ENCODE data around the gene ZBTB16.

The ZBTB16 gene

DNA sequence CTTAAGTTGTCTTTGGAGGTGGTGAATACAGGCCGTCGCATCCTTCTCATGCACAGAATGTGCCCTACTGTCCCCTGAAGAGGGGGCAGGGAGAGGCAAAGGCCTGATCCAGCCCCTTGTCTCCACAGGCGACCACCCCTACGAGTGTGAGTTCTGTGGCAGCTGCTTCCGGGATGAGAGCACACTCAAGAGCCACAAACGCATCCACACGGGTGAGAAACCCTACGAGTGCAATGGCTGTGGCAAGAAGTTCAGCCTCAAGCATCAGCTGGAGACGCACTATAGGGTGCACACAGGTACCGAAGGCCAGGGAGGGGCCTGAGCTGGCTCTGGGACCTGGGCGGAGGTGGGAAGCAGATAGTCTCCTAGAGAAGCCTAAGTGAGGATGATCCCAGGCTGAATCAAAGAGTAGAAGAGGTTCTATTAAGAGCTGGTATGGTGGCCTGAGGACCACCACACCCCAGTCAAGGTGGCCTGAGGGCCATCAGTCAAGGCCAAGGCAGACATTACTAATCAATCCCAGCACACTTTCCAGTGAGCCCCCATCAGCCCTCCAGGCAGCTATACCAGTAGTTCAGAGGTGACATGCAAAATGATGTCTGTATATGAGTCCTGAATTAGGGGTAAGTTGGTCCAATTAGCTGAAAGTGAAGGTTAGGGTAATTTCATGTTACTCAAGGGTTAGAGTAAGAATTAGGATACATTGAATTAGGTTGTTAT, 187.7 kb downstream of the ZBTB16 start:
- DNase-seq, result no peak

GRCh38 chr11:114250180-114250579, 190.7 kb downstream of the ZBTB16 start:
- DNase-seq, result no peak

GRCh38 chr11:114250993-114251814, 191.7 kb downstream of the ZBTB16 start:
- DNase-seq, result no peak

DNA sequence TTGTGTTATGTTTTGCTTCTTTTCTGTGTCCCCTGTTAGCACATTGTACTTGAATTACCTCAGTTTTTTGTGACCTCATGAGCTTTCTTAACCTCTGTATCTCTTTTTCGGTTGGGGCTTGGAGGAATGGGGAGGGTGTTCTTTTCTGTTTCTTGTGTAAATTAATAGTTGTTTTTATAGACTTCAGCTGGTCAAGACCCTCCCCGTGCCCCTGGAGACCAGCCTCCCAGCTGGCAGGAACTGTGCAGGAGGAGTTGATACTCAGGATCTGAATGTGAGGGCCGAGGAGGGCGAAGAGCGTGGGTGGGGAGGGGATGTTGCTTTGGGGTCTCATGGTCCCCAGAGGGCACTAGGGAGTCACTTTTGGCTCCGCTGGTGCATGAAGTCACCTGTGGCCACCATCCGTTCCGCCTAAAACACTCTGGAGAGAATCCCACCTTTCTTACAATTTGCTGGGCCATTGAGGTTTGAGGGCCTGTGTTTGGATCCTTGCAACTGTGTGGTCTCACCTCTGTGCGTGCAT, 192.4 kb downstream of the ZBTB16 start:
- DNase-seq, result no peak

- DNase-seq, result no peak
Observed at GRCh38 chr11:114252767-114253166, 193.3 kb downstream of the ZBTB16 start.

GRCh38 chr11:114253771-114254170, 194.3 kb downstream of the ZBTB16 start:
- DNase-seq, result no peak

DNA sequence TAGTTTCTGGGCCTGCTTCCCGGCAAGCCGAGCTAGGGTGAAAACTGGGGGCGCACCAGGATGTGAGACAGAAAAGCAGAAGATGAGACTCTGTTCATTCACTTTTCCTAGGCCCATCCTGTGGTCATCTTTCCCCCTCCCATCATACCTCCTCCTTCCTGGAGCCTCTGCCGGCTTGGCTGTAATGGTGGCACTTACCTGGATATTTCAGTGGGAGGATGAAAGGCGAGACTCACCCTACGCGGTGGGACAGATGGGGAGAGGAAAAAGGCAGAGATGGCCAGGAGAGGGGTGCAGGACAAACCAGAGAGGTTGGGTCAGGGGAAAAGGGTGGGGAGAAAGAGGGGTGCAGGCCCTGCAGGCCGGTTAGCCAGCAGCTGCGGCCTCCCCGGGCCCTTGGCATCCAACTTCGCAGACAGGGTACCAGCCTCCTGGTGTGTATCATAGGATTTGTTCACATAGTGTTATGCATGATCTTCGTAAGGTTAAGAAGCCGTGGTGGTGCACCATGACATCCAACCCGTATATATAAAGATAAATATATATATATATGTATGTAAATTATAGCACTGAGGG, 195.1 kb downstream of the ZBTB16 start:
- DNase-seq, result no peak

- no peak for DNase-seq
Observed at GRCh38 chr11:114255289-114255688, 195.8 kb downstream of the ZBTB16 start.

GRCh38 chr11:114256176-114256966, 196.9 kb downstream of the ZBTB16 start:
- DNase-seq, result no peak

- no peak for DNase-seq
Observed at GRCh38 chr11:114256967-114257286, 197.4 kb downstream of the ZBTB16 start.

GRCh38 chr11:114257621-114258558, 198.4 kb downstream of the ZBTB16 start:
- DNase-seq, result no peak

GRCh38 chr11:114258696-114259095, 199.2 kb downstream of the ZBTB16 start:
- DNase-seq, result peak; percentile 56 to 73 (median 65)

- peak in 3 of 4 experiments; percentile 28 to 32 (median 31) for DNase-seq
Observed at GRCh38 chr11:114259124-114259526, 199.6 kb downstream of the ZBTB16 start.

DNA sequence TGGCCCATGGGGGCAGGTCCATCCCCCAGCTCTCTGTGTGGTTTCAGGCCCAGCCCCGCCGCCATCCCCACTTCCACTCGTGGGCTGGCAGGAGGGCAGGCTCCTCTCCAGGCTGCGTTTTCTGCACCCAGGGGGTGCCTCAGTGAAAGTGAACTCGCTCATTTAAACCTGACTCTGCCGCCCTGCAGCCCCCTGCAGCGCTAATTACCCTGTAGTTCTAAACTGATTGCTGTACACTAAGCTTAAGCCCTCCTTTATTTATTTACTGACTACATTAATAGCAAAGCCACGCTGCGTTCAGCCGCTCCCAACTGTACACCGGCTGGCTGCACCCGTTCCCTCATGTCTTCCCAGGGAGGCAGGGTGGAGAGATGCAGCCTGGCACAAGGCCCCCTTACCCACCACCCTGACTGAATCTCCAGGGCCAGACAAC, 200.1 kb downstream of the ZBTB16 start:
- DNase-seq, result no peak

DNA sequence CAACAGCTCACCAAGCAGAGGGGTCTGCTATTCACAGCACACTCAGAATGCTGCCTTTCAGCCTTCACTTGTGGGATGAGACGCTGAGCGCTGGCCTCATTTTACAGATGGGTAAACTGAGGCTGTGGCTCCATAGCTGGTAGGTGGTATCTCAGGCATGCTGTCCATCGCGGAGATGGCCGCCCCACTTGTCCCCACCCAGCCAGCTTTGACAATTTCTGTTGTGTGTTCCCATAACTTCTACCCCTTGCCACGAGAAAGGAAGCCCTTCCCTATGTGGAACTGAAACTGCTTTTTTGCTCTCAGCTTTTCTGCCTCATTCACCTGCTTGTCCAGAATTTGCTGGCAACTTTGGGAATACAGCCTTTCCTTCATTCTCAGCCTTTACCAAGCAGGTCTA, 200.6 kb downstream of the ZBTB16 start:
- DNase-seq, result peak in 1 of 4 experiments; percentile 26

DNA sequence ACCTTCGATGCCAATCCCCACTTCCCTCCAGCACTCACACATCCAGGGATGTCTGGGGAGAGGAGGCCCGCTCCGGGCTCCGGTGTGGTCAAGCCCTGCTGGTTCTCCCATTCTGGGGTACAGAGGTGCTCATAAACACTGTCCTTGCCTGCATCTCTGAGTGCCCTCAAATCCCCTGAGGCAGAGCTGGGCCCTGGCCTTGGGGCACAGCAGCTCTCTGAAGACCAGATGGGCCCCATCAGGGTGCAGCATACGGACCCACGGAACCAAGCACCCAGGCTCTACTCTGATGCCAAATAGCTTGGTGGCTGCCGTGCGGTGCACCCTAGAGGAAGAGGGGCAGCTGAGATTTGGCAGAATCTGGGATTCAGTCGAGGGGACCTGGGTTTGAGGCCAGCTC, 201.0 kb downstream of the ZBTB16 start:
- no peak for DNase-seq

DNA sequence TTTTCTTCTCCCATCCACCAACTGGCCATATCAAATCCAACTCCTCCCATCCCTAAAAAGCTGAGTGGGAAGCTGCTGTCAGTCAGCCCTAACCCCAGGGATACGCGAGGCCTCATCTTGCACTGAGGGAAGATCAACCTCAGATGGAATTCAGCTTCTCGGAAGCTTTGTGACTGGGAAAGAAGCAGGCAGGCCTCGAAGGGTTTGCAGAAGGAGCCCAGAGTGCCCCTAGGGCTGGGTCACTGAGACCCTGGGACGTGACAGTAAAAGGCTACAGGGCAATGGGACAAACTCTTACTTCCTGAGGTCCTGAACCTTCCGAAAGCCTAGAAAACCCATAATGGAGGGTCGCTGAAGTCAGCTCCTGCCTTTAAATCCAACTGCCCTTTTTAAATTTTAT, 202.3 kb downstream of the ZBTB16 start:
- DNase-seq, result no peak

GRCh38 chr11:114262681-114263512, 203.4 kb downstream of the ZBTB16 start:
- DNase-seq, result peak; percentile 31 to 63 (median 48)

GRCh38 chr11:114263513-114264170, 204.1 kb downstream of the ZBTB16 start:
- no peak for DNase-seq

- DNase-seq, result no peak
Observed at GRCh38 chr11:114264381-114264780, 204.9 kb downstream of the ZBTB16 start.
